ENCODE data around the gene MEA1. TPM values are rescaled to one million over a fixed set of nuclear protein-coding genes. Genes with fewer than 3 reads are reported as not detected.

The MEA1 gene
- total RNA-seq, result 93.5 and 94.3 TPM in 2 replicates

DNA sequence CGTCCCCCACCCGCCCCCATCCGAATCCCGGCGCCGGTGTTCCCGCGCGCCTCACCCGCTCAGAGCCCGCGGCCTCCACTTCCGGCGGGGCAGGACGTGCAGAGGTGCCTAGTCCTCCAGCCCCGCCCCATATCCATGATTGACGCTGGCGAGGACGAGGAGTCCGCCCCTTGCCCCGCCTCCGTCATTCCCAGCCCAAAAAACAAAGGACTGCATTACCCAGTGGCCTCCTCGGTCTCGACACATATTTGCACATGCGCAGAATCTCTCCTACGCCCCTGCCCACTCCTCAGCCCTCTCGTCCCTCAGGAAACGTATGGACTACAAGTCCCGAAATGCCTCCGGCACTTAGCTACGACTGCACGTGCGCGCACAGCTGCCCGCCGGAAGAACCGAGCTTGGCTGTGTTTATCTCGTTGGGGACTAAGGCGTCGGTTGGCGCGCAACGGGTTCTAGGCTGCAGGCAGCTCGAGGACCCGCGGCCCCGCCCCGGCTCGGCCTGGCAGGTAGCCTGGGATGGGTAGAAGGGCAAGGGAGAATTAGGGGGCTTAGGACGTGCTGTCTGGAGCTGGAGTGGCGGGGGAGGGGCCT is at the start of gene MEA1, which contains the start of gene KLHDC3:
TSS of gene MEA1 (minus strand) at position 104 of the 591 bp plus-strand sequence. CDS start 133 bp downstream, outside the sequence.
TSS of gene KLHDC3 (plus strand) at position 407 of the 591 bp plus-strand sequence. CDS start 2,944 bp downstream, outside the sequence.
- H3K36me3 Mint-ChIP-seq (ENCODE audit: low read depth), result peaks cover 61% of the 10 kb centered on the region

DNA sequence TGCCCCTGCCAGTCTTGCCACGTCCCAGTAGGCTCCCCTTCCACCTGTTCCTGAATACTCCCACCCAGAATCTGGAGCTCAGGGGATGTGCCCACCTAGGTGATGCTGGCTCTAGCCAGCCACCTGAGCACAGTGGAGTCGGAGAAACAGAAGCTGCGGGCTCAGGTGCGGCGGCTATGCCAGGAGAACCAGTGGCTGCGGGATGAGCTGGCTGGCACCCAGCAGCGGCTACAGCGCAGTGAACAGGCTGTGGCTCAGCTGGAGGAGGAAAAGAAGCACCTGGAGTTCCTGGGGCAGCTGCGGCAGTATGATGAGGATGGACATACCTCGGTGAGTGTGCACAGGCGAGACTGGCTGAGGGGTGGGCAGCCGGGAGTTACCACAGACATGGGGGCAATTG is 49.1 kb upstream of the MEA1 start:
- H3K4me1 Mint-ChIP-seq, result peaks cover 28% of the 10 kb centered on the region
- peaks cover 8% of the 10 kb centered on the region for H3K36me3 Mint-ChIP-seq (ENCODE audit: low read depth)
- no peak for DNase-seq
- no peak overlapping the region for H3K27ac Mint-ChIP-seq
- no peak overlapping the region for H3K4me3 Mint-ChIP-seq
- no peaks in the 10 kb centered on the region for H3K27me3 Mint-ChIP-seq
- intact Hi-C loops (cut with micrococcal nuclease), result no loop called here
- H3K9me3 Mint-ChIP-seq, result no peaks in the 10 kb centered on the region

More for the DNA sequence above, at the start of gene MEA1, which contains the start of gene KLHDC3:
- peaks cover 44% of the 10 kb centered on the region for H3K4me1 Mint-ChIP-seq
- peak within 1 kb of the TSS; percentile 92 for H3K27ac Mint-ChIP-seq
- H3K4me3 Mint-ChIP-seq, result peak within 1 kb of the TSS; percentile 99
- H3K9me3 Mint-ChIP-seq, result no peaks in the 10 kb centered on the region
- H3K27me3 Mint-ChIP-seq, result no peaks in the 10 kb centered on the region
- peak; percentile 100 for DNase-seq
- intact Hi-C loops (cut with micrococcal nuclease), result loop anchor here (1.0 to 5.0 kb wide), 7 partner anchors 30 to 503 kb away; partner anchors contain the start of genes CNPY3, KLC4, MRPL2 and PEX6

DNA sequence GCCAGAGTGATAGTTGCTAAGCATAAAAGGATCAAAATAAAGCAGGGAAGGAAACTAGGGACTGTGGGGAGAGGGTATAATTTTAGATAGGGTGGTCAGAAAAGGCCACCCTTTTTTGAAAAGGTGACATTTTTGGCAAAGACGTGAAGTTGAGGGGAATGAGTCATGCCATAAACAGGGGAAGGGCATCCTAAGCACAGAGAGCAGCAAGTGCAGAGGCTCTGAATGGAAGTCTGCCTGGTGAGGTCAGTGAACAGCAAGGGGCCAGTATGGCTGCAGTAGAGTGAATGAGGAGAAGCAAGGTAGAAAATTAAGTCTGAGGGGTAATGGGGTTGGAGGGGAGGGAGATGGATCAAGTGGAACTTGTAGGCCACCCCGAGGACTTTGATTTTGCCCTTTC is 48.1 kb upstream of the MEA1 start:
- intact Hi-C loops (cut with micrococcal nuclease), result no loop called here
- no peaks in the 10 kb centered on the region for H3K9me3 Mint-ChIP-seq
- H3K4me3 Mint-ChIP-seq, result no peak overlapping the region
- DNase-seq, result no peak
- H3K4me1 Mint-ChIP-seq, result peaks cover 30% of the 10 kb centered on the region
- H3K27me3 Mint-ChIP-seq, result no peaks in the 10 kb centered on the region
- no peak overlapping the region for H3K27ac Mint-ChIP-seq
- H3K36me3 Mint-ChIP-seq (ENCODE audit: low read depth), result peaks cover 12% of the 10 kb centered on the region

DNA sequence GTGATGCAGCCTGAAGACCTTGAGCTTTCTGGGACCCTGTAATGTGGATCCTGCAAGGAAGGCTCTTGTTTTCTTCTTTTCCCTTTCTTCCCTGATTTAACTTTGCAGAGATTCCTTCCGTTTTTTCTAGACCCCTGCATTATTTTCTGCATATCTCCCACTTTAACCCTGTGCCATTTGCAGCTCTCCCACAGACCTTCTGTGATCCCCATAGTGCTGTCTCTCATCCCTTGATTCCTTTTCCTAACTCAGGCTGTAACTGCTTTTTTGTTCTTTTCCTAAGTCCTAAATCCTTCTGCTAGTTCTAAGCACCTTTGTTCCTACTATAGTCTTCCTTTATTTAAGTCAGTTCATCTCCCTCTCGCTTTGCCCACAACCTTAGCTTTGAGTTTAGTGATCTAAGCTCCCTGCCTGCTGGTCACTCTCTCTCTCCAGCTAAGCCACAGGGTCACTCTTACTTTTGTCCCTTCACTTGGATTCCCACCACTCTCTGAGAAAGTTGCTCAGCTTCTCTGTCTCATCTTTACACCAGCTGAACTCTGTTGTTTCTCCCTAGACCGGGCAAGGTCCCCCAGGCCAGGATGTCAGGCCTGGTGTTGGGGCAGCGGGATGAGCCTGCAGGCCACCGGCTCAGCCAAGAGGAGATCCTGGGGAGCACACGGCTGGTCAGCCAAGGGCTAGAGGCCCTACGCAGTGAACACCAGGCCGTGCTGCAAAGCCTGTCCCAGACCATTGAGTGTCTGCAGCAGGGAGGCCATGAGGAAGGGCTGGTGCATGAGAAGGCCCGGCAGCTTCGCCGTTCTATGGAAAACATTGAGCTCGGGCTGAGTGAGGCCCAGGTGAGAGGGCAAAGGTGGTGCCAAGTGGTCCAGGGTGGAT is 47.2 kb upstream of the MEA1 start:
- Mint-ChIP-seq H3K4me1 (peaks cover 30% of the 10 kb centered on the region), H3K27me3 (no peaks in the 10 kb centered on the region), H3K36me3 (ENCODE audit: low read depth) (peaks cover 16% of the 10 kb centered on the region), H3K4me3 (peak overlapping the region; percentile 99), H3K27ac (peak overlapping the region; percentile 11), H3K9me3 (no peaks in the 10 kb centered on the region)
- DNase-seq, result no peak
- intact Hi-C loops (cut with micrococcal nuclease), result no loop called here

DNA sequence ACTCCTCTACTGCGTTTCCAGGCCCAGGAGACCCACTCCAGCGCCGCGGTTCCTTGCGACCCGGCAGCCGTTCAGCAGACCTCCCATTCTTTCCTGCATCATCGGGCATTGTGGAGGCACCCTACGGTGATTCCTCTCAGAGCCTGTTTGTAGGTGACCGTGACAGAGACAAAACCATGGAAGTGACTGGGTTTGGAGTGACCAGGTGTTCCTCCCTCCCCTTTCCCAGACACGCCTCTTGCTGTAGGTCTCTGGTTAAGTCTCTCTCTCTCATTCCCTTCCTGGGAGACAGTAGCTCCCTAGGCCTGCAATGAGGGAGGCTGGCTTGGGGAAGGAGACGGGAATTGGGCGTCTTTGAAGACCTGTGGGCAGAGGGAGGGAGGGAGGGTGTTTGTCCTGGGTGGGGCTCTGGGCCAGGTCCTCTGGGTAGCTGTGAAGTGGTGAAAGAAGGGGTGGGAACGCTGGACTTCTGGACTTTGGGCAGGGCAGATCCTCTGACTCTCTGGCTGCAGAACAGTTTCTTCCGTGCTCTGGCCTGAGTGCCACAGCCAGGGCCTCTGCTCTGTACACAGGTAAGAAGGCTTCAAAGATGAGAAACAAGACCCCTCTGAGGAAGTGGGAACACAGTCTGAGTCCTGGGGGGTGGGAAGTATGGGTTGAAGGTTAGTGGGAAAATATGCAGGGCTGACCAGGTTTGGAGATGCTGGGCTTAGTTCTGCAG is 46.4 kb upstream of the MEA1 start:
- no peak for DNase-seq
- Mint-ChIP-seq H3K4me3 (peak overlapping the region; percentile 99), H3K27ac (peak overlapping the region; percentile 98), H3K4me1 (peaks cover 34% of the 10 kb centered on the region), H3K9me3 (no peaks in the 10 kb centered on the region), H3K27me3 (no peaks in the 10 kb centered on the region), H3K36me3 (ENCODE audit: low read depth) (peaks cover 24% of the 10 kb centered on the region)
- intact Hi-C loops (cut with micrococcal nuclease), result no loop called here

DNA sequence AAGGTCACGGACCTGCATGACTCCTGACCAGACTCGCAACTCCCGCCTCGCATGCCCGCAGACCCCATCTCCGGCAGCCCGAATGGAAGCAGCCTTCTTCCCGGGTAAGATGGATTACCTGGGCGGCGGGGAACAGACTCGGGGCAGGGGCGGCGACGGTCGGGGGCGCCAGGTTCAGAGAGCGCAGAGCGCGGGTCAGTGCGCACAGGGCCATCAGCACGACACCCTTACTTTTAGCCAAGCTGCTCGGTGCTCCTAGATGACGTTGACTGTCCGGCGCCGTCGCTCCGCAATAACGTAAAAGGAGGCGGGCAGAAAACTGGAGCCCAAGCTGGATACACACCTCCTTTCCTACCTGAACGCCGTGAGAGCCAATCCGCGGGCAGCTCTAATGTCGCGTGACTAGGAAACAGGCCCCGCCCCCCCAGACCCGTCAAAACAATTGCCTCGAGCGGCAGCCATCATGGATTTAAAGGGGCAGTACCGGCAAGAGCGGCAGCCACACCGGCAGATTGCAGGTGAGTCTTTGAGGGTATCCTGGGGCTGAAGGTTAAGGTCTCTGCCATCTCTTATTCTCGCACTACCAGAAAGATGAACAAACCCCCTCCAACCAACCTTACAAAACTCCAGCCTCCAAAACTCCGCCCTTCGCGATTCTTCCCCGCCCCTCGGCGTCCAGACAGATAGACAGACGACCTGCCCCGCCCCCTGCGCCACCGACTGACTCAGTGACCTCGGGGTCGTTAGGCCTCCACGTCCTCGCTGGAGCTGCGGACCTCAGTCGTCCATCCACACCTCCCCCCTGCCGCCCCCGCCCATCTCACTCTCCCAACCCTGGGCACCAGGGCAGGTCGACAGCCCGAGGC is 45.7 kb upstream of the MEA1 start, which contains the start of the genes KLC4 and MRPL2:
TSS of gene KLC4 (plus strand) at position 464 of the 866 bp plus-strand sequence. CDS start 1,705 bp downstream, outside the sequence.
TSS of gene MRPL2 (minus strand) at position 267 of the 866 bp plus-strand sequence. CDS start at position 214, 53 bp downstream.
- Mint-ChIP-seq H3K27ac (peak within 1 kb of the TSS; percentile 98), H3K4me3 (peak within 1 kb of the TSS; percentile 99), H3K9me3 (no peaks in the 10 kb centered on the region), H3K36me3 (ENCODE audit: low read depth) (peaks cover 24% of the 10 kb centered on the region), H3K27me3 (no peaks in the 10 kb centered on the region), H3K4me1 (peaks cover 35% of the 10 kb centered on the region)
- DNase-seq, result peak; percentile 99
- intact Hi-C loops (cut with micrococcal nuclease), result loop anchor here (1.0 to 10.0 kb wide), 8 partner anchors 45 to 495 kb away; partner anchors contain the start of genes CNPY3, KLHDC3, PPP2R5D and SRF

DNA sequence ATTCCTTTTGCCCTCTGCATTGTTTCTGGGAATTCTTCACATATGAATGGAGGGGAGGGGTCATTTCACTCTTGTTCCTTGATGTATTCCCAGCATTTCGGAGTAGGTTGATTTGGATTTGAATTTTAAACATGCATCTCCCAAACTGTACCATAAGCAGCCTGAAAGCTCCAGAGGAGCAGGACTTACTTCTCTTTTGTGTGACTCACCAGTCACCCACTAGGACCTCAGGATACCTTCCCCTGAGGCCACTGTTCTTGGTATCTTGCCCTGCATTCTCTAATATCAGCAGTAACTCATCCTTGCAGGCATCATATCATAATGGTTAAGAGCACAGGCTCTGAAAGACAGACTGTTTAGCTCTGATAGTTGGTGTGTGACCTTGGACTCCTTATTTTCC is 44.8 kb upstream of the MEA1 start:
- Mint-ChIP-seq H3K4me1 (peaks cover 40% of the 10 kb centered on the region), H3K9me3 (no peaks in the 10 kb centered on the region), H3K27me3 (no peaks in the 10 kb centered on the region), H3K36me3 (ENCODE audit: low read depth) (peaks cover 29% of the 10 kb centered on the region), H3K4me3 (peak overlapping the region; percentile 99), H3K27ac (peak overlapping the region; percentile 98)
- no peak for DNase-seq
- intact Hi-C loops (cut with micrococcal nuclease), result loop anchor here (2.0 to 10.0 kb wide), 3 partner anchors 74 to 494 kb away; partner anchors contain the start of genes PPP2R5D and UBR2

DNA sequence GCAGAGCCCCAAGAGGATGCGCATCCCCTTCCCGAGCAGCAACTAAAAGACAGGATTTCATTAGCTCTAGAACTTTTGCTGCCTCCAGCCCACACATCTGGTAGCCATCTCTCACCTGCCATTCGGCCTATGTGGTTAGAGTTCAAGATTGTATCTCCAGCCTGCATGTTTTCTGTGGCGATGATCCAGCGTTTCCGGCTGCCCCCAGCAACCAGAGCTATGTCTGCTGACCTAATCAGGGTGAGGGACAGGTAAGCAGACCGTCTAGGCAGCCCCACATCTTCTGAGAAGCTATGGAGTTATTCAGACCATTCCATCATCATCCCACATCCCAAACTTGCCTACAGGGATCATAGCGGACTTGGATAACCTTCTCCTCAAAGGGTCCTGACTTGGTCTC is 42.2 kb upstream of the MEA1 start:
- H3K9me3 Mint-ChIP-seq, result no peaks in the 10 kb centered on the region
- no peak for DNase-seq
- no peaks in the 10 kb centered on the region for H3K27me3 Mint-ChIP-seq
- H3K27ac Mint-ChIP-seq, result no peak overlapping the region
- intact Hi-C loops (cut with micrococcal nuclease), result loop anchor here (10.0 kb wide), 2 partner anchors 329 to 491 kb away; partner anchors contain the start of gene UBR2
- H3K4me1 Mint-ChIP-seq, result peaks cover 55% of the 10 kb centered on the region
- H3K36me3 Mint-ChIP-seq (ENCODE audit: low read depth), result peaks cover 40% of the 10 kb centered on the region
- H3K4me3 Mint-ChIP-seq, result no peak overlapping the region

DNA sequence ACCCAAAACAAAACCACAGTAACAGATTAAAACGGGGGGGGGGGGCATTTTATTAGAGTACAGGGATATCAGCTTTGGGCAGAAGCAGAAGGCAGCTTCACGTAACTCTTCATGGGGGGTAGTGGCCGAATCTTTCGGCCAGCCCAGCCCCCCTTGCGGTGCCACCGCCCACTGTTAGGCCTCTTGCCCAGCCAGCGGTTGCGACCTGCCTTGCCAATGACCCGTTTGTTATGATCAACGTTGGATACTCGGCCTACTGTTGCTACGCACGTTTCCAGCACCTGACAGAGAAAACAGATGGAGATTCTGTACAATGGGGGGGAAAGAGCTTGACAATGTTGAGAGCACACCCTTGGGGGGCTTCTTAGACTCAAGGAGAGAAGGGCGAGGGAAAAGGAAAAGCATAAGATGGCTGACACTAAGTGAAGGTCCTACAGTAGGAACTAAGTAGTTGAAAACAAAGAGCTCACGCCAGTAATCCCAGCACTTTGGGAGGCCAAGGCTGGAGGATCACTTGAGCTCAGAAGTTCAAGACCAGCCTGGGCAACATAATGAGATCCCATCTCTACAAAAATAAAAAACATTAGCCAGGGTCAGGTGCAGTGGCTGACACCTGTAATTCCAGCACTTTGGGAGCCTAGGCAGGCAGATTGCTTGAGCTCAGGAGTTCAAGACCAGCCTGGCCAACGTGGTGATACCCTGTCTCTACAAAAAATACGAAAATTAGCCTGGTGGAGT is 40.6 kb upstream of the MEA1 start:
- Mint-ChIP-seq H3K9me3 (no peaks in the 10 kb centered on the region), H3K27me3 (no peaks in the 10 kb centered on the region), H3K27ac (peak overlapping the region; percentile 98), H3K4me3 (peak overlapping the region; percentile 96), H3K36me3 (ENCODE audit: low read depth) (peaks cover 47% of the 10 kb centered on the region), H3K4me1 (peaks cover 46% of the 10 kb centered on the region)
- DNase-seq, result no peak
- intact Hi-C loops (cut with micrococcal nuclease), result loop anchor here (5.0 to 10.0 kb wide), 4 partner anchors 77 to 490 kb away; partner anchors contain the start of genes PEX6, POLR1C, UBR2 and YIPF3

DNA sequence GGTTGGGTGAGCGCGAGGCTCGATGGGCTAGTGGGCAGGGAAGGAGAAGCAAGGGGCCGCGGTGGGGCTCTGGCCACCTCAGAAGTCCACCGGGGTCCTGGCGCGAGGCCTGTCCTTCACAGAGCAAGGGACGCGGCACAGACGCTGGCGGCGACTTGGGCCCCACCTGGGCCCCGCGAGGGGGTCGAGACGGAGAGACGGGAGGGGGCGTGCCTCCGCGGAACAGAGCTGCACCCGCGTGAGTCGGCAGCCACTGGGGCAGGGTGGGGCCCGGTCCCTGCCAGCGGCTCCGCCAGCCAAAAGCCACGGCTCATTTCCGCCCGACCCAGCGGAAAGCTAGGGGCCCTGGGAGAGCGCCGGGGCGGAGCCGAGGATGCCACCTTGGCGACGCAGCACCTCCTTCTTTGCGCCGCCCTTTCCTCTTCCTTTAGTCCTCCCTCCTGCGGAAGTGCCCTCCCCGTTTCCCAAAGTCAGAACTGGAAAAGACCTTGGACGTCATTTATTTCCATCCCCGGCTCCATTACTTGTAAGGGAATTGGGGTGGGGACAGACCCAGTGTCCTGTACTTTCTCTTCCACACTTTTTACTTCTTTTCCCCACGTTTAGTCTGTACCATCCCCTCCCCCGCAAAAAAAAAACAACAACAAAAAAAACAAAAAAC is 39.9 kb upstream of the MEA1 start, which contains the start of gene CUL7:
TSS of gene CUL7 (minus strand) at position 307 of the 661 bp plus-strand sequence. CDS start 1,063 bp downstream, outside the sequence.
- no peaks in the 10 kb centered on the region for H3K9me3 Mint-ChIP-seq
- H3K4me1 Mint-ChIP-seq, result peaks cover 43% of the 10 kb centered on the region
- H3K36me3 Mint-ChIP-seq (ENCODE audit: low read depth), result peaks cover 49% of the 10 kb centered on the region
- intact Hi-C loops (cut with micrococcal nuclease), result loop anchor here (1.0 to 10.0 kb wide), 6 partner anchors 32 to 489 kb away; partner anchors contain the start of genes CNPY3, PEX6, POLR1C and RRP36
- no peaks in the 10 kb centered on the region for H3K27me3 Mint-ChIP-seq
- peak within 1 kb of the TSS; percentile 96 for H3K4me3 Mint-ChIP-seq
- H3K27ac Mint-ChIP-seq, result peak within 1 kb of the TSS; percentile 98
- peak; percentile 98 for DNase-seq

DNA sequence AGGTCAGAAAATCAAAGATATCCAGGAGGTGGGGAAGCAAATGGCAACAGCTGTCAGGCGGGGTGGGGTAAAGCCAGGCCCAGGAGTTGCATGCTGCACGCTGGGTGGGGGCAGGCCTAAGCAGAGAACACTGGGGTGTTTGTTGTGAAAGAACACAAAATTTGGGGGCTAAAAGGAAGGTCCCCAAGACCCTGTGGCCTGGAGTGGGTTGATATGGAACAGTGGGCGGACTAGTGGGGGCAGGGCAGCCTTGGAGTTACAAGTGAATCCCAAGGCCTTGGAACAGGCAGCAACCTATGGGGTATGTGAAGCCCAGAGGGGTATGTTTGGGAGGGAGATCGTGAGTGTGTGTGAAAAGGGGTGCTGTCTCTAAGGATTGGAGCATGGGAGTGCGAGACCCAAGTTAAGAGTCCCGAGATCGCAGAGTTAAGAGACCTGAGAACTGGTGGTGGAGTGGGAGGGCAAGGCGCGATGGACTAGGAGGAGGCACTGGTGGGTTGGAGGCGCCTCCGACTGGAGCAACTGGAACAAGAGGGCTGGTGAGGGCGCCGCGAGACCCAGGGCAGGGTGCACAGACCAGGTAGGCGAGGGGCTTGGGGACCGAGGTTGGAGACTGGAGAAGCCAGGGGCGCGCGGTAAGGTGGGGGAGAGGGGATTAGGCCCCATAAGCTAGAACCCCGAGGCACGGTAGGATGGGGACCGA is 39.2 kb upstream of the MEA1 start:
- Mint-ChIP-seq H3K27me3 (no peaks in the 10 kb centered on the region), H3K4me3 (peak overlapping the region; percentile 96), H3K27ac (peak overlapping the region; percentile 98), H3K36me3 (ENCODE audit: low read depth) (peaks cover 46% of the 10 kb centered on the region), H3K9me3 (no peaks in the 10 kb centered on the region), H3K4me1 (peaks cover 36% of the 10 kb centered on the region)
- DNase-seq, result peak; percentile 75
- intact Hi-C loops (cut with micrococcal nuclease), result loop anchor here (1.0 to 10.0 kb wide), 6 partner anchors 32 to 488 kb away; partner anchors contain the start of genes CNPY3, PEX6, POLR1C and RRP36
